Fibroblast of villous mesenchyme (primary cell): ENCODE data around the gene MSL2. TPM values are rescaled to one million over a fixed set of nuclear protein-coding genes. Genes with fewer than 3 reads are reported as not detected.
"Not testable (repeated sequence)": the region's sequence is repeated elsewhere in the genome, so short reads cannot be mapped to it uniquely, and the experiment has no call there.

ENCODE experiments used
- DNase-seq: peaks from one replicate; pipeline ENCODE4 v3.0.0-alpha.2; 2010; ENCODE audit warnings: low read depth
- H3K4me3 ChIP-seq: 2 replicates; pipeline ENCODE4 v1.5.1; 2011; ENCODE audit warnings: low read depth, mild to moderate bottlenecking, low read length
- total RNA-seq: library from RNA; depleted of rRNA; stranded (reverse); fragments of >200 nt; gene quantifications from 2 replicates; pipeline ENCODE4 v1.2.3, GENCODE V29; 2012
- TF ChIP-seq, protein P1 (sequence below): IDR thresholded peaks from 2 replicates; pipeline ENCODE4 v1.5.1; 2012; ENCODE audit warnings: low read depth, mild to moderate bottlenecking, low read length; ENCODE audit not compliant: insufficient read depth

Gene MSL2
- total RNA-seq, 1 donor: 22.0 TPM

DNA sequence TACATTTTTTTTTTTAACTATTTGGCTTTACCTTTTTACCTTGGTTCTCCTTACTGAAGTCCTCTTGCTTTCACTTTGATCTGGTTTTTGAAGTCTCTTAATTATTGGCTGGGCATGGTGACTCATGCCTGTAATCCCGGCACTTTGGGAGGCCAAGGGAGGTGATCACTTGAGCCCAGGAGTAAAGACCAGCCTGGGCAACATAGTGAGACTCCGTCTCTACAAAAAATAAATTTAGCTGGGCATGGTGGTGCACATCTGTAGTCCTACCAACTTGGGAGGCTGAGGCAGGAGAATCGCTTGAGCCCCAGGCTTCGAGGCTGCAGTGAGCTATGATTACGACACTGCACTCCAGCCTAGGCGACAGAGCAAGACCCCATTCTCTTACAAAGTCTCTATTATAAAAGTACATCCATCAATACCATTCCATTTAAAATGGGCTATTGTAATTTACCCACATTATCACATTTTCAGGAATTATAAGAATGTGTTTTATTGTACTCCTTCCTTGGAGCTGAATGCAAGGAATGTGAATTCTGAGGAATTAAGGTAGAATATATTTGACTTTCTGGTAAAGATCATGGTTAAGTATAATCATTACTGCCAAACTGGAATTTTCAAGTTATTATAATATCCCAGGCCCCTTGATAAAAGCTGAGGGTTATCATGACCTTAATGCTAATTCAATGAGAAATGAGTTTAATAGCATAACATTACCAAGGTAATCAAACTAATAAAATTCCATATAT lies 49.0 kb downstream of the MSL2 start:
- peak; percentile 20 for DNase-seq
- no peak overlapping the region for H3K4me3 ChIP-seq
- TF ChIP-seq, protein P1, sequence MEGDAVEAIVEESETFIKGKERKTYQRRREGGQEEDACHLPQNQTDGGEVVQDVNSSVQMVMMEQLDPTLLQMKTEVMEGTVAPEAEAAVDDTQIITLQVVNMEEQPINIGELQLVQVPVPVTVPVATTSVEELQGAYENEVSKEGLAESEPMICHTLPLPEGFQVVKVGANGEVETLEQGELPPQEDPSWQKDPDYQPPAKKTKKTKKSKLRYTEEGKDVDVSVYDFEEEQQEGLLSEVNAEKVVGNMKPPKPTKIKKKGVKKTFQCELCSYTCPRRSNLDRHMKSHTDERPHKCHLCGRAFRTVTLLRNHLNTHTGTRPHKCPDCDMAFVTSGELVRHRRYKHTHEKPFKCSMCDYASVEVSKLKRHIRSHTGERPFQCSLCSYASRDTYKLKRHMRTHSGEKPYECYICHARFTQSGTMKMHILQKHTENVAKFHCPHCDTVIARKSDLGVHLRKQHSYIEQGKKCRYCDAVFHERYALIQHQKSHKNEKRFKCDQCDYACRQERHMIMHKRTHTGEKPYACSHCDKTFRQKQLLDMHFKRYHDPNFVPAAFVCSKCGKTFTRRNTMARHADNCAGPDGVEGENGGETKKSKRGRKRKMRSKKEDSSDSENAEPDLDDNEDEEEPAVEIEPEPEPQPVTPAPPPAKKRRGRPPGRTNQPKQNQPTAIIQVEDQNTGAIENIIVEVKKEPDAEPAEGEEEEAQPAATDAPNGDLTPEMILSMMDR: no peak

- not testable (repeated sequence) for DNase-seq, H3K4me3 ChIP-seq
Measured at GRCh38 chr3:136144397-136144796, 51.7 kb downstream of the MSL2 start.

- peak; percentile 79 for DNase-seq
- H3K4me3 ChIP-seq: no peak overlapping the region
- TF ChIP-seq, protein P1: no peak
Measured at GRCh38 chr3:136142592-136142991, 53.5 kb downstream of the MSL2 start.

GRCh38 chr3:136141891-136142290 lies 54.2 kb downstream of the MSL2 start:
- no peak for DNase-seq
- TF ChIP-seq, protein P1: no peak
- H3K4me3 ChIP-seq: no peak overlapping the region

DNA sequence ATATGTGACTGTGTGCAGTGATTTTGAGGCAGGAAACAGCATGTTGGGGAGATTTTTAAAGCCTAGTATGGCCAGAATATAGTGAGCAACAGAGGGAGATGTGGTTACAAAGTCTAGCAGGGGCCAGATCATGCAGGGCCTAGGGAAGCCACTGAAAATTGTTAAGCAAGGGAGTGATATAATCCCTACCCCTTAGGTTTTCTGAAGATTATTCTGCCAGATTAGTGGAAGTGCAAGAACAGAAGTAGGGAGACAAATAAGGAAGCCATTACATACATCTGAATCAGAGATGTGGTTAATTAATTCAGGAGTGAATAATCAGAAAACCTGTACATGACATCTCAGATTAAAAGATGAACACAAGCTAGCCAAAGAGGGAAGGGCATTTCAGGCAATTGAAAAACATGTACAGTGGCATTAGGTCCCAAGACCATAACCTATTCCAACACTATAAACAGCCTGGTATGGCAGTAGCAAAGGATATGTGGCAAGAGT lies 54.8 kb downstream of the MSL2 start:
- TF ChIP-seq, protein P1: no peak
- H3K4me3 ChIP-seq: no peak overlapping the region
- no peak for DNase-seq

- no peak overlapping the region for H3K4me3 ChIP-seq
- DNase-seq: no peak
- TF ChIP-seq, protein P1: no peak
Measured at GRCh38 chr3:136136454-136136853, 59.7 kb downstream of the MSL2 start.

GRCh38 chr3:136135039-136135802 lies 60.9 kb downstream of the MSL2 start:
- no peak overlapping the region for H3K4me3 ChIP-seq
- DNase-seq: peak; percentile 23
- TF ChIP-seq, protein P1: no peak
